Keratinocyte (primary cell): Measurements from ENCODE around the gene TNS3.

Experiments
- CTCF ChIP-seq, 3 experiments: IDR thresholded peaks in 1 of 3; conservative IDR thresholded peaks in 1 of 3; optimal IDR thresholded peaks in 1 of 3; 2 replicates in 2 of 3; 3 replicates in 1 of 3; pipeline versions ENCODE3 to v1.5.1; 2011; ENCODE audit warnings: low read length in 3 of 3, mild to moderate bottlenecking in 3 of 3, moderate library complexity in 2 of 3, control low read depth in 1 of 3, inconsistent platforms in 1 of 3; ENCODE audit not compliant: insufficient read depth in 2 of 3; ENCODE audit errors: extremely low read depth in 1 of 3
- EZH2 ChIP-seq: IDR thresholded peaks from one replicate; pipeline ENCODE4 v1.6.1; 2012; ENCODE audit warnings: inconsistent platforms, mild to moderate bottlenecking, low read length, moderate library complexity

- TF ChIP-seq CTCF (optimal IDR thresholded peaks at IDR 0.05 in 1 of 3, IDR thresholded peaks at IDR 0.05 in 1 of 3, conservative IDR thresholded peaks at IDR 0.05 in 1 of 3; ENCODE audit: extremely low read depth in 1 of 3, insufficient read depth in 2 of 3, low read length in 3 of 3) = no peak
- no peak for TF ChIP-seq EZH2
Observed at GRCh38 chr7:47525066-47525623, 56.8 kb downstream of the TNS3 start.
